Endothelial cell of umbilical vein (primary cell): Measurements from ENCODE around the gene IL32. TPM values are rescaled to one million over a fixed set of nuclear protein-coding genes. Genes with fewer than 3 reads are reported as not detected.

Experiments used
- BruUV-seq: library from RNA; stranded (reverse); fragments of 400-500 nt; replicated peaks from 2 replicates; lab custom pipeline; 2021; lab: Mats Ljungman, UMichigan
- CTCF ChIA-PET: fragments of 300-600, 350-600 bp; sonication (Branson Sonifier 250); formaldehyde crosslinking; loops from one replicate; lab custom pipeline; 2021; ENCODE audit warnings: antibody characterized with exemption, inconsistent platforms; lab: Charles Lee
- POLR2A ChIA-PET: fragments of 300-600, 350-600 bp; sonication (Branson Sonifier 250); formaldehyde crosslinking; loops from one replicate; lab custom pipeline; 2021; ENCODE audit warnings: antibody characterized with exemption, inconsistent platforms; lab: Charles Lee
- DNase-seq: peaks from one replicate; pipeline ENCODE4 v3.0.0-alpha.2; 2011; ENCODE audit warnings: low read depth, low spot score
- FAIRE-seq: peaks from 2 replicates; lab custom pipeline; 2011; peaks lifted over from hg19 to GRCh38; lab: Jason Lieb, UNC
- H2AFZ ChIP-seq: 2 replicates; pipeline ENCODE4 v1.6.0; 2012; ENCODE audit warnings: low read depth, low read length, control low read depth, inconsistent platforms
- H3K27ac ChIP-seq: 2 replicates; pipeline ENCODE4 v1.5.1; 2011; ENCODE audit warnings: low read depth, mild to moderate bottlenecking, control low read depth, low read length, moderate library complexity; ENCODE audit not compliant: insufficient read depth
- H3K27me3 ChIP-seq, 2 experiments: 2 replicates each; pipeline versions ENCODE4 v1.6.0 to v1.6.1; 2011; ENCODE audit warnings: low read length in 2 of 2, mixed read lengths in 1 of 2; ENCODE audit not compliant: control insufficient read depth in 2 of 2, insufficient read depth in 2 of 2
- H3K36me3 ChIP-seq, 2 experiments: 2 replicates in 1 of 2; 3 replicates in 1 of 2; pipeline ENCODE4 v1.5.1; 2011; ENCODE audit warnings: low read length in 2 of 2, mild to moderate bottlenecking in 1 of 2, moderate library complexity in 1 of 2; ENCODE audit not compliant: control insufficient read depth in 2 of 2, insufficient read depth in 2 of 2; ENCODE audit errors: extremely low read depth in 1 of 2
- H3K4me1 ChIP-seq: 3 replicates; pipeline ENCODE4 v1.5.1; 2011; ENCODE audit warnings: mild to moderate bottlenecking, low read length; ENCODE audit not compliant: control insufficient read depth, insufficient read depth; ENCODE audit errors: extremely low read depth
- H3K4me2 ChIP-seq: 2 replicates; pipeline ENCODE4 v1.6.1; 2011; ENCODE audit warnings: low read length, control low read depth, mixed read lengths; ENCODE audit not compliant: insufficient read depth
- H3K4me3 ChIP-seq, 3 experiments: fragments of 200-600 bp in 1 of 3; sonication (generic), shearing (Covaris generic) in 1 of 3; replicated peaks in 1 of 3; 2 replicates each; pipeline ENCODE4 v1.5.1; 2011 to 2016; ENCODE audit warnings: control low read depth in 3 of 3, low read length in 3 of 3, mild to moderate bottlenecking in 2 of 3, inconsistent platforms in 1 of 3, low read depth in 1 of 3, moderate library complexity in 1 of 3; ENCODE audit not compliant: insufficient read depth in 1 of 3
- H3K79me2 ChIP-seq: 2 replicates; pipeline ENCODE4 v1.6.0; 2012; ENCODE audit warnings: low read length, inconsistent platforms; ENCODE audit not compliant: control insufficient read depth, insufficient read depth
- H3K9ac ChIP-seq: replicated peaks from 2 replicates; pipeline ENCODE3; 2011; ENCODE audit warnings: low read length, control low read depth; ENCODE audit not compliant: insufficient read depth; ENCODE audit errors: extremely low read depth
- H3K9me1 ChIP-seq: replicated peaks from 3 replicates; pipeline ENCODE4 v1.6.0; 2011; ENCODE audit warnings: mild to moderate bottlenecking, low read length; ENCODE audit not compliant: control insufficient read depth, insufficient read depth; ENCODE audit errors: extremely low read depth
- H3K9me3 ChIP-seq: replicated peaks from 2 replicates; pipeline ENCODE4 v1.5.1; 2012; ENCODE audit warnings: low read length, inconsistent platforms; ENCODE audit not compliant: control insufficient read depth, insufficient read depth
- H4K20me1 ChIP-seq: replicated peaks from 2 replicates; pipeline ENCODE3; 2011; ENCODE audit warnings: mild to moderate bottlenecking, low read length; ENCODE audit not compliant: control insufficient read depth, insufficient read depth; ENCODE audit errors: extremely low read depth
- FOS ChIP-seq: IDR thresholded peaks from 2 replicates; pipeline ENCODE4 v1.6.1; 2011; ENCODE audit warnings: mild to moderate bottlenecking, low read length, moderate library complexity, borderline replicate concordance; ENCODE audit not compliant: insufficient read depth
- GATA2 ChIP-seq: IDR thresholded peaks from 2 replicates; pipeline ENCODE4 v1.7.0; 2011; ENCODE audit warnings: low read depth, mild to moderate bottlenecking, moderate library complexity, mixed read lengths, low read length; ENCODE audit not compliant: insufficient read length, insufficient read depth
- JUN ChIP-seq: IDR thresholded peaks from 2 replicates; pipeline ENCODE4 v1.6.1; 2011; ENCODE audit warnings: borderline replicate concordance, low read depth; ENCODE audit not compliant: insufficient read length, insufficient read depth
- MAX ChIP-seq: IDR thresholded peaks from 2 replicates; pipeline ENCODE4 v1.6.1; 2011; ENCODE audit not compliant: insufficient read depth, insufficient read length
- MYC ChIP-seq: IDR thresholded peaks from one replicate; pipeline ENCODE4 v1.6.1; 2011; ENCODE audit warnings: mild to moderate bottlenecking, low read depth, low read length
- POLR2A ChIP-seq: IDR thresholded peaks from 2 replicates; pipeline ENCODE4 v1.6.1; 2012; ENCODE audit warnings: low read depth, mild to moderate bottlenecking, control low read depth, low read length
- POLR2AphosphoS5 ChIP-seq: IDR thresholded peaks from 2 replicates; pipeline ENCODE4 v1.6.1; 2012; ENCODE audit warnings: low read depth, mild to moderate bottlenecking, control low read depth, low read length, moderate library complexity; ENCODE audit not compliant: insufficient read depth
- dilution Hi-C: fragments of 300-500 bp; cut with MboI; formaldehyde crosslinking; loops from one replicate; pipeline ENCODE4 v1.15.0; 2019; ENCODE audit warnings: low sequenced_read_pairs; ENCODE audit not compliant: extremely low pct_ligation_motif_present
- intact Hi-C: fragments of 100-400 bp; cut with micrococcal nuclease; formaldehyde crosslinking; loops from one replicate; pipeline ENCODE4 v1.10.0; 2022
- polyA plus RNA-seq, 4 experiments: library from polyadenylated mRNA; depleted of rRNA in 3 of 4; stranded (reverse) in 3 of 4; unstranded in 1 of 4; fragments of >200 nt; gene quantifications; 2 replicates each; pipeline versions ENCODE4 v1.2.1 to v1.2.3, GENCODE V29; 2011 to 2012; ENCODE audit warnings: missing spikeins in 1 of 4
- total RNA-seq: library from RNA; stranded (reverse); gene quantifications from 2 replicates; pipeline ENCODE4 v1.2.3, GENCODE V29; 2021

IL32 gene
- total and polyA plus RNA-seq, 2 donors (not counting 3 experiments of a cell fraction or from before 2014, with no cell fraction given): 55.7 to 336 TPM

- Histone ChIP-seq H3K9ac (peak within 1 kb of the TSS; percentile 90), H3K79me2 (peaks cover 2% of the 10 kb centered on the region), H2AFZ (no peak within 1 kb of the TSS), H3K4me1 (peaks cover 18% of the 10 kb centered on the region), H3K36me3 (peaks cover 0 to 9% of the 10 kb centered on the region in 2 experiments), H3K4me2 (peak within 1 kb of the TSS; percentile 83), H3K4me3 (peak within 1 kb of the TSS; percentile 0 to 61 (median 53)), H3K27ac (peak within 1 kb of the TSS; percentile 98), H3K27me3 (peaks cover under 1 to 2% of the 10 kb centered on the region in 2 experiments), H3K9me1 (no peaks in the 10 kb centered on the region), H3K9me3 (no peaks in the 10 kb centered on the region), H4K20me1 (no peaks in the 10 kb centered on the region)
- no TSS peak for BruUV-seq
- dilution Hi-C loops (no loop called here), intact Hi-C loops (no loop called here)
- FAIRE-seq: peak; percentile 97
- CTCF ChIA-PET: interaction anchor here (1.4 to 6.1 kb wide), 3 partner anchors 7 to 78 kb away, joined by 4 to 52 read pairs (median 9); no protein-coding TSS in a partner anchor
- POLR2A ChIA-PET: interaction anchor here (0.7 kb wide), 2 partner anchors 19 to 272 kb away, joined by 4 read pairs; no protein-coding TSS in a partner anchor
- peak; percentile 98 for DNase-seq
- no peak for TF ChIP-seq FOS
- TF ChIP-seq JUN: no peak
- TF ChIP-seq POLR2AphosphoS5: peak; percentile 97
- peak; percentile 36 for TF ChIP-seq MYC
- peak; percentile 62 for TF ChIP-seq POLR2A
- no peak for TF ChIP-seq MAX
- TF ChIP-seq GATA2: no peak
Observed at GRCh38 chr16:3023669-3024478, 41.6 kb upstream of the IL32 start, which contains the start of the genes HCFC1R1 and THOC6. TSS of gene HCFC1R1 (minus strand) at chr16:3023942. CDS start at chr16:3023941, 1 bp downstream. TSS of gene THOC6 (plus strand) at chr16:3024035. CDS start at chr16:3024327, 292 bp downstream.
